Nephron (organoid): ENCODE data around the gene SCGB1D1.
"Not testable (repeated sequence)": the region's sequence is repeated elsewhere in the genome, so short reads cannot be mapped to it uniquely, and the experiment has no call there.

ENCODE experiments used
- H3K27ac Mint-ChIP-seq, 3 experiments: 2 replicates each; pipeline ENCODE4 v1.8.0; 2020; ENCODE audit warnings: mixed read lengths in 3 of 3, mild to moderate bottlenecking in 2 of 3, moderate library complexity in 1 of 3
- H3K27me3 Mint-ChIP-seq: 2 replicates; pipeline ENCODE4 v1.8.0; 2021; ENCODE audit warnings: low read depth, mild to moderate bottlenecking, moderate library complexity, mixed read lengths
- H3K36me3 Mint-ChIP-seq: 2 replicates; pipeline ENCODE4 v1.8.0; 2020; ENCODE audit warnings: low read depth, mixed read lengths
- H3K4me1 Mint-ChIP-seq: 2 replicates; pipeline ENCODE4 v1.8.0; 2020; ENCODE audit warnings: mixed read lengths
- H3K4me3 Mint-ChIP-seq, 3 experiments: 2 replicates each; pipeline ENCODE4 v1.8.0; 2020; ENCODE audit warnings: mild to moderate bottlenecking in 3 of 3, mixed read lengths in 3 of 3, moderate library complexity in 2 of 3
- H3K9me3 Mint-ChIP-seq: 2 replicates; pipeline ENCODE4 v1.8.0; 2020; ENCODE audit warnings: mixed read lengths
- TF ChIP-seq, protein P1 (sequence below), 3 experiments: fragments of 200-600 bp; sonication (generic); IDR thresholded peaks; one replicate each; pipeline ENCODE4 v1.5.0; 2021; ENCODE audit warnings: antibody characterized with exemption in 3 of 3; ENCODE audit not compliant: unreplicated experiment in 3 of 3

The SCGB1D1 gene

DNA sequence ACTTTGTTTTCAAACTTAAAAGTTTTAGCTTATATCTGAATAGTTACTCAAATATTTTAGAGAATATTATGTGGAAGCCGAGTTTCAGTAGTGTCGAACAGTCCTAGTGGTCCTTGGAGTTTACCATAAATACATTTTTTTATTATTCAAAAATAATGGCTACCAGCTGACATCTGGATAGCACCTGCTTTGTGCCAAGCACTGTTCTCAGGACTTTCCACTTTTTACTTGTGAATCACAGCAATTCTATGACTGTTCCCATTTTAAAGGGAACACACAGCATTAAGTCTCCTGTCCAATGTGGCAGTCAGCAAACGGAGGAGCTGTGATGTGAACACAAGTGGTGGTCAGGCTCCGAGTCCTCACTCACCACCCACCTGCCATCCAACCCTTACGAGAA, 14.4 kb downstream of the SCGB1D1 start:
- no peak overlapping the region for H3K4me3 Mint-ChIP-seq
- no peaks in the 10 kb centered on the region for H3K9me3 Mint-ChIP-seq
- TF ChIP-seq, protein P1, sequence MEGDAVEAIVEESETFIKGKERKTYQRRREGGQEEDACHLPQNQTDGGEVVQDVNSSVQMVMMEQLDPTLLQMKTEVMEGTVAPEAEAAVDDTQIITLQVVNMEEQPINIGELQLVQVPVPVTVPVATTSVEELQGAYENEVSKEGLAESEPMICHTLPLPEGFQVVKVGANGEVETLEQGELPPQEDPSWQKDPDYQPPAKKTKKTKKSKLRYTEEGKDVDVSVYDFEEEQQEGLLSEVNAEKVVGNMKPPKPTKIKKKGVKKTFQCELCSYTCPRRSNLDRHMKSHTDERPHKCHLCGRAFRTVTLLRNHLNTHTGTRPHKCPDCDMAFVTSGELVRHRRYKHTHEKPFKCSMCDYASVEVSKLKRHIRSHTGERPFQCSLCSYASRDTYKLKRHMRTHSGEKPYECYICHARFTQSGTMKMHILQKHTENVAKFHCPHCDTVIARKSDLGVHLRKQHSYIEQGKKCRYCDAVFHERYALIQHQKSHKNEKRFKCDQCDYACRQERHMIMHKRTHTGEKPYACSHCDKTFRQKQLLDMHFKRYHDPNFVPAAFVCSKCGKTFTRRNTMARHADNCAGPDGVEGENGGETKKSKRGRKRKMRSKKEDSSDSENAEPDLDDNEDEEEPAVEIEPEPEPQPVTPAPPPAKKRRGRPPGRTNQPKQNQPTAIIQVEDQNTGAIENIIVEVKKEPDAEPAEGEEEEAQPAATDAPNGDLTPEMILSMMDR (IDR thresholded peaks at IDR 0.05; ENCODE audit: unreplicated experiment in 3 of 3): no peak
- no peaks in the 10 kb centered on the region for H3K4me1 Mint-ChIP-seq
- H3K27ac Mint-ChIP-seq: no peak overlapping the region
- H3K27me3 Mint-ChIP-seq: peaks cover 27% of the 10 kb centered on the region
- H3K36me3 Mint-ChIP-seq: no peaks in the 10 kb centered on the region

DNA sequence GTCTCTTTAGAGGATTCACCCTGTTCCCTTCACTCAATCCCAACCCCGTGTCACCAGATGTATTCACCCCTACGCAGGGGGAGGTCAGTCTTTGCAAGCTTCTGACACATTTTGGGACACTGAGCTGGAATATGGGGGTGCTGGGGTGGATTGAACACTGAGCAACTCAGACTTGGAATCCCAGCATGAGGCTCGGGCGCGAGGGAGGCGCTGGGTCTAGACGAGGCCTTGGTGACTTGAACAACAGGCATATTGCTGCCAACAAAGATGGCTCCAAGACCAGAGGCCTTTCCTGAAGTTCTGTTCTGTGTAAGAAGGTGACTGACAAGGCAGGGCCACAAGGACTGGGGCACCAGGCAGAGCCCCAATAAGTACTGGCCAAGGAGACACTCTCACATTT, 15.4 kb downstream of the SCGB1D1 start:
- TF ChIP-seq, protein P1 (IDR thresholded peaks at IDR 0.05; ENCODE audit: unreplicated experiment in 3 of 3): no peak
- Mint-ChIP-seq H3K27ac (no peak overlapping the region), H3K4me3 (no peak overlapping the region), H3K27me3 (peaks cover 20% of the 10 kb centered on the region), H3K4me1 (no peaks in the 10 kb centered on the region), H3K36me3 (no peaks in the 10 kb centered on the region), H3K9me3 (no peaks in the 10 kb centered on the region)

DNA sequence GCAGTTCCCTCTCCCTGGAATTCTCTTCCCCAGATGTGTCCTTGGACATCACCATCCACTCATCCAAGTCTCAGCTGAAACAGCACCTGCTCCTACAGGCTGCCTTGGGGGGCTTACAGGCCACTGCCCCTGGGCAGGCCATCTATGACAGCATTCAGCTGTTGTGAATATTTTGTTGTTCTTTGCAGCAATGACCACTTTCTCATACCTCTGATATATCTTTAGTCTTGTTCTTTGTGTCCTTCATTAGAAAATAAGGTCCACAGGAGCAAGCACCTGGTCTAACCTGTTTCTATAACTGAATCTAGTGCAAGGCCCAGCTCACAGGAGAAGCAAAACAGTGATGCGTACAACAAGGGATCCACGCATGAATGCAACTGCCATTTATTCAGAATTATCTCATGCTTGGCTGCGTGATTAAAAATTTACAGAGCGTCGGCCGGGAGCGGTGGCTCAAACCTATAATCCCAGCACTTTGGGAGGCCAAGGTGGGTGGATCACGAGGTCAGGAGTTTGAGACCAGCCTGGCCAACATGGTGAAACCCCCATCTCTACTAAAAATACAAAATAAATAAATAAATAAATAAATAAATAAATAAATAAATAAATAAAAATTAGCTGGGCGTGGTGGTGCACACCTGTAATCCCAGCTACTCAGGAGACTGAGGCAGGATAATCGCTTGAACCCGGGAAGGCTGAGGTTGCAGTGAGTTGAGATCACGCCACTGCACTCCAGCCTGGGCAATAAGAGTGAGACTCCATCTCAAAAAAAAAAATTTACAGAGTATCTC, 16.5 kb downstream of the SCGB1D1 start:
- not testable (repeated sequence) for H3K4me1 Mint-ChIP-seq, H3K9me3 Mint-ChIP-seq, H3K36me3 Mint-ChIP-seq, H3K4me3 Mint-ChIP-seq
- H3K27me3 Mint-ChIP-seq: peaks cover 27% of the 10 kb centered on the region
- H3K27ac Mint-ChIP-seq: peak overlapping the region; percentile 12 to 79 (median 13)

DNA sequence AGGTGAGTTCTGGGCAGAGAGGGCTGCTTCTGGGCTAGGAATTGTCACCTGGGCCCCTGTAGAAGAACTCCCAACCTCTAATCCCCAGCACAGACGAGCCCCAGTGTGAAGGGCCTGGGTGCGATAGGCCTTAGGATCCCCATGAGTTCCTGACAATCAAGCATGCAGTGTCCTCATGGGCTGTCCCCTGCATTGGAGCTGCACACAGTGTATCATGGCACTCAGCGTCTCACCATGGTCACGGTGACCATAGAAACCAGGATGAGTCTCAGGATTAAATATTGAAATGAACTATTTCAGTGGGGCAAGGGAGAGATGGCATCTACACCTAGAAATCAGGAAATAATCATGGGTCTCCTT, 18.7 kb downstream of the SCGB1D1 start:
- H3K36me3 Mint-ChIP-seq: no peaks in the 10 kb centered on the region
- no peaks in the 10 kb centered on the region for H3K4me1 Mint-ChIP-seq
- H3K9me3 Mint-ChIP-seq: no peaks in the 10 kb centered on the region
- no peak overlapping the region for H3K27ac Mint-ChIP-seq
- no peak overlapping the region for H3K4me3 Mint-ChIP-seq
- TF ChIP-seq, protein P1 (IDR thresholded peaks at IDR 0.05; ENCODE audit: unreplicated experiment in 3 of 3): no peak
- H3K27me3 Mint-ChIP-seq: peaks cover 23% of the 10 kb centered on the region

DNA sequence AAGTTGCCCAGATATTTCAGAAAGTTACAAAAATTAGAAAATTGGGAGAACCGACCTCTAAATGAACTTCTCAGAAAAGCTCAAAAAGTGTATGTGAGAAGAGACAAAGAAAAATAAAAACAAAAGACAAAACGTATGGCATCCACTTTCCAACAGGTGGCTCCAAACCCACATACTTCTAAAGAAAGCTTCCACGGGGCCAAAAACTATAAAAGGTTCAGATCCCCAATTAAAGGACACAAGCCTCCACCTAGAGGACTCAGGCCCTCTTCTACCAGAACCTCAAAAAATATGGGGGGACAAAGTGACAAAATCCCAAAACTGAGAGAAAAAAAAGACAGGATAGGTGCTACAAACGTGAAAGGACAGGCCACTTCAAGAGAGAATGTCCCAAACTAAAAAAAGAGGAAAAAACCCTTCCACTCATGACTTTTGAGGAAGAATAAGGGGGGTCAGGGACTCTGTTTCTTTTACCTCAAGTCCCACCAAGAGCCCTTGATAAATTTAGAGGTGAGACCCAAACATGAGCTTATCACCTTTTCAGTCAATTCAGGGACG, 27.3 kb downstream of the SCGB1D1 start:
- H3K4me3 Mint-ChIP-seq: no peak overlapping the region
- H3K27ac Mint-ChIP-seq: no peak overlapping the region
- no peaks in the 10 kb centered on the region for H3K27me3 Mint-ChIP-seq
- no peaks in the 10 kb centered on the region for H3K36me3 Mint-ChIP-seq
- no peaks in the 10 kb centered on the region for H3K4me1 Mint-ChIP-seq
- TF ChIP-seq, protein P1 (IDR thresholded peaks at IDR 0.05; ENCODE audit: unreplicated experiment in 3 of 3): peak; percentile 19 to 49 (median 33)
- peaks cover 5% of the 10 kb centered on the region for H3K9me3 Mint-ChIP-seq

DNA sequence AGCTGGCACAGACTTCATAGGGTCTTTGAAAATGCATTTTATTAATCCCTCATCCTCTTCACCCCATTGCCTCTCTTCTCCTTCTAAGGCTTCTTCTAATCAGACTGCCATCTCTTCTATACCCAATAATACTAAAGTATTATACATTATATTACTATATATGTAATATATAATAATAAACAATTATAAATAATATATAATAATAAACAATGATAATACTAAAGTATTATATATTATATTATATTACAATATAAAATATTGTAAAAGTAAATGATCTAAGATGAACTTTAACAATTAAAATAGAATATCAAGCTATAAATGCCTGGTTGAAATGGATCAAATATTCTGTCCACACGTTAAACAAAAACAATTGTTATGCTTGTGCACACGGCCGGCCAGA, 31.5 kb downstream of the SCGB1D1 start:
- TF ChIP-seq, protein P1 (IDR thresholded peaks at IDR 0.05; ENCODE audit: unreplicated experiment in 3 of 3): no peak

More for the DNA sequence above, 31.5 kb downstream of the SCGB1D1 start:
- Mint-ChIP-seq H3K9me3 (peaks cover 24% of the 10 kb centered on the region), H3K4me1 (no peaks in the 10 kb centered on the region), H3K27me3 (no peaks in the 10 kb centered on the region), H3K36me3 (peaks cover 4% of the 10 kb centered on the region), H3K4me3 (no peak overlapping the region), H3K27ac (no peak overlapping the region)
